Pons (tissue), 1 donor: Measurements from ENCODE around the gene STMP1.

Experiments
- DNase-seq: peaks from one replicate; pipeline ENCODE4 v3.0.0-alpha.2; 2016; ENCODE audit warnings: low spot score

Gene STMP1

GRCh38 chr7:135697276-135698049 is 35.1 kb downstream of the STMP1 start:
- no peak for DNase-seq

- DNase-seq, result no peak
These were observed 41.8 kb downstream of the STMP1 start for GRCh38 chr7:135704074-135704473.

GRCh38 chr7:135704698-135705097 is 42.4 kb downstream of the STMP1 start:
- DNase-seq, result no peak

- DNase-seq, result no peak
These were observed 43.9 kb downstream of the STMP1 start for GRCh38 chr7:135706038-135706742.

GRCh38 chr7:135706858-135707569 is 44.7 kb downstream of the STMP1 start:
- DNase-seq, result no peak

GRCh38 chr7:135707570-135707966 is 45.3 kb downstream of the STMP1 start:
- no peak for DNase-seq

- no peak for DNase-seq
These were observed 45.7 kb downstream of the STMP1 start for GRCh38 chr7:135708041-135708440.

- no peak for DNase-seq
These were observed 47.2 kb downstream of the STMP1 start for GRCh38 chr7:135709508-135709907.

GRCh38 chr7:135710417-135711138 is 48.3 kb downstream of the STMP1 start:
- no peak for DNase-seq

GRCh38 chr7:135711139-135711469 is 48.8 kb downstream of the STMP1 start:
- no peak for DNase-seq

GRCh38 chr7:135712182-135712782 is 50.0 kb downstream of the STMP1 start:
- DNase-seq, result no peak

- no peak for DNase-seq
These were observed 50.5 kb downstream of the STMP1 start for GRCh38 chr7:135712796-135713195.

GRCh38 chr7:135713836-135714470 is 51.6 kb downstream of the STMP1 start:
- no peak for DNase-seq

GRCh38 chr7:135714534-135715009 is 52.3 kb downstream of the STMP1 start:
- no peak for DNase-seq

GRCh38 chr7:135715055-135715522 is 52.8 kb downstream of the STMP1 start:
- no peak for DNase-seq

GRCh38 chr7:135715673-135716072 is 53.4 kb downstream of the STMP1 start:
- no peak for DNase-seq

- DNase-seq, result peak; percentile 6
These were observed 54.4 kb downstream of the STMP1 start for GRCh38 chr7:135716677-135717238.

- no peak for DNase-seq
These were observed 55.4 kb downstream of the STMP1 start for GRCh38 chr7:135717693-135718092.

GRCh38 chr7:135718219-135718618 is 55.9 kb downstream of the STMP1 start:
- DNase-seq, result no peak

- DNase-seq, result no peak
These were observed 56.6 kb downstream of the STMP1 start for GRCh38 chr7:135718794-135719437.
